HG02571 (cell line): ENCODE results near the gene MCTP2.
"Not testable (repeated sequence)": the region's sequence is repeated elsewhere in the genome, so short reads cannot be mapped to it uniquely, and the experiment has no call there.

ENCODE experiments used
- ATAC-seq: cut with Tn5 transposase; IDR thresholded peaks from one replicate; pipeline ENCODE4 v1.9.1; 2021; ENCODE audit warnings: mild to moderate bottlenecking, moderate library complexity; ENCODE audit not compliant: unreplicated experiment

MCTP2 gene

GRCh38 chr15:94234300-94234699, 2.9 kb downstream of the MCTP2 start:
- no peak for ATAC-seq

- no peak for ATAC-seq
Measured at GRCh38 chr15:94235041-94235440, 3.7 kb downstream of the MCTP2 start.

GRCh38 chr15:94235646-94236045, 4.3 kb downstream of the MCTP2 start:
- ATAC-seq = no peak

GRCh38 chr15:94236608-94237007, 5.2 kb downstream of the MCTP2 start:
- no peak for ATAC-seq

- no peak for ATAC-seq
Measured at GRCh38 chr15:94237903-94238302, 6.5 kb downstream of the MCTP2 start.

- peak; percentile 51 for ATAC-seq
Measured at GRCh38 chr15:94238539-94239118, 7.3 kb downstream of the MCTP2 start.

- no peak for ATAC-seq
Measured at GRCh38 chr15:94239474-94239873, 8.1 kb downstream of the MCTP2 start.

GRCh38 chr15:94240480-94240879, 9.1 kb downstream of the MCTP2 start:
- ATAC-seq = no peak

- ATAC-seq = no peak
Measured at GRCh38 chr15:94242257-94242656, 10.9 kb downstream of the MCTP2 start.

- ATAC-seq = not testable (repeated sequence)
Measured at GRCh38 chr15:94243003-94243402, 11.6 kb downstream of the MCTP2 start.

GRCh38 chr15:94243418-94243817, 12.1 kb downstream of the MCTP2 start:
- ATAC-seq = no peak

GRCh38 chr15:94246016-94246415, 14.7 kb downstream of the MCTP2 start:
- ATAC-seq = no peak

- ATAC-seq = no peak
Measured at GRCh38 chr15:94247789-94248638, 16.7 kb downstream of the MCTP2 start.

- no peak for ATAC-seq
Measured at GRCh38 chr15:94250801-94251200, 19.4 kb downstream of the MCTP2 start.

GRCh38 chr15:94252223-94252766, 20.9 kb downstream of the MCTP2 start:
- no peak for ATAC-seq

- no peak for ATAC-seq
Measured at GRCh38 chr15:94252906-94253491, 21.6 kb downstream of the MCTP2 start.

- ATAC-seq = no peak
Measured at GRCh38 chr15:94253742-94254141, 22.4 kb downstream of the MCTP2 start.

GRCh38 chr15:94255540-94255939, 24.2 kb downstream of the MCTP2 start:
- ATAC-seq = no peak

- no peak for ATAC-seq
Measured at GRCh38 chr15:94256511-94256910, 25.1 kb downstream of the MCTP2 start.

GRCh38 chr15:94257776-94258175, 26.4 kb downstream of the MCTP2 start:
- ATAC-seq = not testable (repeated sequence)

GRCh38 chr15:94258246-94258645, 26.9 kb downstream of the MCTP2 start:
- peak; percentile 58 for ATAC-seq
